GM19468 (cell line): Measurements from ENCODE around the gene SPTBN5.

ENCODE experiments used
- ATAC-seq: cut with Tn5 transposase; IDR thresholded peaks from one replicate; pipeline ENCODE4 v1.9.1; 2021; ENCODE audit warnings: mild to moderate bottlenecking, moderate library complexity, moderate number of reproducible peaks; ENCODE audit not compliant: unreplicated experiment; ENCODE audit errors: extremely low read depth

Gene SPTBN5

DNA sequence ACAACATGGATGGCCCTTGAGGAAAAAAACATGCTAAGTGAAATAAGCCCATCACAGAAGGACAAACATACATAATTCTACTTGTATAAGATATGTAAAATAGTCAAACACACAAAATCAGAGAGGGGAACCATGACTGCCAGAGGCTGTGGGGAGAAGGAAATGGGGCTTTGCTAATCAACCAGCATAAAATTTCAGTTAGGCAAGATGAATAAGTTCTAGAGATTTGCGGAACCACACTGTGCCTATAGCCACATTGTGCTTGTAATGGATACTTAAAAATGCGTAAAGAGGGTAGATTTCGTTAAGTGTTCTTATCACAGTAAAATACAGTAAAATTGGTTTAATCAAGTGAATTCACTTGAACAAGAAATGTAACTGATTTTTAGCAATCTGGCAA is 33.7 kb upstream of the SPTBN5 start:
- no peak for ATAC-seq

- ATAC-seq = no peak
These were observed 32.6 kb upstream of the SPTBN5 start for GRCh38 chr15:41926185-41927056.

- ATAC-seq = no peak
These were observed 31.3 kb upstream of the SPTBN5 start for GRCh38 chr15:41925086-41925608.

GRCh38 chr15:41923401-41923997 is 29.6 kb upstream of the SPTBN5 start:
- ATAC-seq = no peak

- ATAC-seq = no peak
These were observed 28.5 kb upstream of the SPTBN5 start for GRCh38 chr15:41922353-41922752.

DNA sequence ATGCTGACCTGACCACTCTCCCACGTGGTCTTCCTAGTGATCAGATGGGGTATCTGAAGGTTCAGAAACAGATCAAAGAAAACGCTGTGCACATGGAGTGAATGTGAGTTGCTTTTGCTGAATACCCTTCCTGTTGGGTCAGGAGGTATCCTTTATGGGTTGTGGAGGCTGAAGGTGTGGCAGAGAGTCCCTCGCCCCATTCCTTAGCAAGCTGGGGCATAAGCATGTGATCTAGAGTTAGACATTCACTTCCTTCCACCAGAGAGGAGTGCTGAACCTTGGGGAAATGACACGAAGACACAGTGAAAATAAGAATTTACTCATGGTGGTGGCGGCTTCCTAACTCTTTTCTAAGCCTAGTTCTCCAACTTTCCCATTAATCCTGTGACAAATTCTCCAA is 27.8 kb upstream of the SPTBN5 start:
- ATAC-seq = no peak

DNA sequence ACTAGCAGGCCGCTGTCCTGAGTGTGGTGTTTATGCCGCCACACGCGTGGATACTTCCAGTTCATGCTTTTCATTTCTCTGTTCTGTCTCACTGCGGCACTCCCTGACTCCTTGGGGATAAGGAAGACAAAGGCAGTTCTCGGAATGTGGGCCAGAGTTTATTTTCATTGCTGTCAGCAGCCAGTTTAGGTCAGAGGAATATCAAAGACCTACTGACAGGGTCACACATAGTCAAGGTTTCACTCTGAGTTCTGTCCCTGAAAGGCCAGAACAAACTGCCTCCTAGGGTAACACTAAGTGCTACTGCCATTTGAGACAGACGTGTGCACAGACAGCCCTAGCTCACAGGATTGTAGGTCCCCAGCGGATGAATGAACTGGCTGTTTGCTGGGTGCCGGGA is 27.3 kb upstream of the SPTBN5 start:
- no peak for ATAC-seq

- ATAC-seq = no peak
These were observed 26.2 kb upstream of the SPTBN5 start for GRCh38 chr15:41919954-41920538.

- ATAC-seq = no peak
These were observed 25.5 kb upstream of the SPTBN5 start for GRCh38 chr15:41919201-41919820.

DNA sequence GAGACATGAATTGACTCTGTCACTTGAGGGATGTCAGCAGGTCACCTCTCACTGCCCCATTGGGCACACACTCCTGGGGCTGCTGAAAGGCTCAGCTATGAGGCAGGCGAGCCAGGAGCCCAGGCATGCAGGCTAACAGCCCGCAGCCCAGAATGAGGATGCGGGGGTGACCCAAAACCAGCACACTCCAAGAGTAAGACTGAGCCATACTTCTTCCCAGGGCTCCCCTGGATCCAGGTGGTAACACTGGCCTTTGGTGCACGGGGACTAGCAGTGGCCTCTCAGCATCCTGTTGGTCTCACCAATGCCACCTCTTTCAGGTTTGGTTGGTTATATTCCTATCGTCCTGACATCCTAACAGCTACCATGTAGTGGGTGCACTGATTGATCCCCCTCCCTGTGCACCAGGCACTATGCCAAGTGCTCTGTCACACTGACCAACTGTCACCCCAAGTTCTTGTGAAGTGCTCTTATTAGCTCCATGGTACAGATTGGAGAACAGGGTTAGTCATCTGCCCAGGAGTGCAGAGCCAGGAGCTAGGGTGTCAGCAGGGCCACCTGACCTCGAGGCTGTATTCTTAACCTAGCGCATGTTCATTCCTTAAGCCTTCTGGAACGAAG is 24.8 kb upstream of the SPTBN5 start:
- no peak for ATAC-seq

DNA sequence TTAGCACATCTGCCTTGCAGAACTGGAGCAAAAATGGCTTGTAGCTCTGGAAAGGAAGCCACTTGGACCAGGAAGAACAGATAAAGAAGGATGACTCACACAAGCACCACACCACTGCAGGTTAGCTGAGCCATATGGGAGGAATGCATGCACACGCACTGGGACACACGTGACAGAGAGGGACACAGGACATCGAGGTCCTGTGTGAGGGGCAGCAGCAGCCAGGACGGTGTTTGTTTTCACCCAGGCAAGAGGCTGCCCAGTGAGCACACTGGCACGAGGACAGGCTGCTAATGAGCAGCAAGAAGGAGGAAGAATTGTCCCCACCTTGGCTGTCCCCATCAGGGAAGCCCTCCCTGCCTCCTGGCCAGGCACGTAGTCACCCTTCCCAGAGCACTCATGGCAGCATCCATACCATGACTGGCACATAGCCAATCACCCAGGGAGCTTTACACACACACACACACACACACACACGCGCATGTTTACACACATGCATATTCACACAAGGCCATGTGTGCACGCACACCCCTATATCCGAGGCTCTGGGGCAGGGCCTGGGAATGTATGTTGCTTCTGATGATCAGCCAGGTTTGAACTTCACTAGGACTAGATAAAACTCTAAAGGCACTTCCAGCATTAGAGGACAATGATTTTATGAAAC is 24.0 kb upstream of the SPTBN5 start:
- no peak for ATAC-seq

DNA sequence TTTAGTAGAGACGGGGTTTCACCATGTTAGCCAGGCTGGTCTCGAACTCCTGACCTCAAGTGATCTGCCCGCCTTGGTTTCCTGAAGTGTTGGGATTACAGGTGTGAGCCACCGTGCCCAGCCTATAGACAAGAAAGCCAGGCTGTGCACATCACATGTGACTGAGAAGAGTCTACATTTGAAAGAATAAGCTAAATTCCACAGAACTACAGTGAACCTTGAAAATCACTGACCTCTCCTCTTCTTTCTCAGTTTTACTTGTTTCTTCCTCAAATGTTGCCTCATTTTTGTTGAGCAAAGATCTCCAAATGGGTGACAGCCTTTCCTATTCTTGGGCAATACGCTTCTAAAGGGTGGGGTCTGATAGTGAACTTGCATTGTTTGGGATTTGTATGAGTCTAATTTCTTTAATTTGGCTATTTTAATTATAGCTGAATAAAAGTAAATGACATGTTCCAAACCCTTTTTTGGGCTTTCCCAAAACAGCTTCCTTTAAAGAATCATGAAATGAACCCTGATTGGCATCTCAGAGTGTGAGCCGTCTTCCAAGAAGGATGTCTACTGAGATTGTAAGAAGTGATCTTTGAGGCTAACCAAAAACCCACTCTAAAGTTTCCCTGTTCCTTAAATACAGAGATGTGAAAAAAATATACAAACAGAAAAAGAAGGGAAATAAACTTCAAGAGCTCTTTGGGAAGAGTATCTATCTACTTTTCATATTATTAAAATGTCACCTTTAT is 21.6 kb upstream of the SPTBN5 start:
- ATAC-seq = no peak

GRCh38 chr15:41914411-41914810 is 20.6 kb upstream of the SPTBN5 start:
- ATAC-seq = no peak

GRCh38 chr15:41913256-41913655 is 19.4 kb upstream of the SPTBN5 start:
- ATAC-seq = no peak

DNA sequence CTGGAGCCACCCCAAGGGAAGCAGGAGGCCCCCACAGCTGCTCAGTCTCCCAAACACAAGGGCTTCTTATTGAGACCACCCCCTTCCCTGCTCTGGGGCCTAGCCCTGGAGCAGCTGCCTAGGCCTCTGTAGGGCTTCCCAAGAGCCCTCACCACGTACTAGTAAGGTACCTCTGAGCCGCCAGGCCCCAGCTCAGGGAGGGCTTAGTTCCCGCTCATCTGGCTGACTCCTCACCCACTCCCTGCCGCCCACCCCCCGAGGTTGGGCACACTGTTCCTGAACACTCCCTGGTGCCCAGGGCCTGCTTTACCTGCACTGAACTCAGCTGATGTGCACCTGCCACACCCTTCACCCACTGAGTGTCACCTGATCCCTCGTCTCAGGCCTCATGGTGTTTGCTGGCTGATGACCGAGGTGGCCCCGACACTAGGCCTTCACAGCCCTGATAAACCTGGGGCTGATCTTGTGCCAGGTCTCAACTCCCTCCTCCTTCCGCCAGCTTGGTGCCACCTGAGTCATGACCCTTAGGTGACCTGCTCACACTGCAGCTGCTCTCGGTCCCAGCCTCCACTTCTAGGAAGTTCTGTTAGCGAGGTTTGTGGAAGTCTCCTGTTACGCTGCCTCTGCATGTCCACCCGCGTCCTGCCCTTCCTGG is 18.0 kb upstream of the SPTBN5 start:
- ATAC-seq = no peak

- no peak for ATAC-seq
These were observed 15.0 kb upstream of the SPTBN5 start for GRCh38 chr15:41908736-41909461.

DNA sequence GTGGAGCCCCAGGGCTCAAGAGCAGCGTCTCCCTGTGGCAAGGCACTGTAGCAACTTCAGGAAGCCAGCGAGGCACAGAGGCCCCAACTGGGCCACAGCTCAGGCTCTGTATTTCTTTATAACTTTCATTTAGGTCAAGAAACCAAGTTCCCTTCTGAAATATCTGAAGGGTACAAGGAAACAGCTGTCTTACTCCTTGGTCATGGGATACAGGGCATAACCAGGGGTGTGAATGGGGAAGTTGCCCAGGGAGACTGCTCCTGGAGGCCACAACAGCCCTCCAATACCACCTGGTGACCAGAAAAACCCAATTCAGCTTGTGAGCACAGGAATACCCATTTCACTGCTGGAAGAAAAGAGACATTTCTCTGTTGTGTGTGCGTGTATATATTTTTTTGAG is 13.3 kb upstream of the SPTBN5 start:
- ATAC-seq = no peak

- no peak for ATAC-seq
These were observed 12.8 kb upstream of the SPTBN5 start for GRCh38 chr15:41906608-41907007.
